Measurements from ENCODE around the gene IVD. TPM values are rescaled to one million over a fixed set of nuclear protein-coding genes. Genes with fewer than 3 reads are reported as not detected.

The IVD gene
- total RNA-seq, 1 donor from 2014 or later, result 86.6 TPM

GRCh38 chr15:40416056-40416455 is 10.5 kb downstream of the IVD start:
- TF ChIP-seq CTCF (conservative IDR thresholded peaks at IDR 0.05), result no peak
- Mint-ChIP-seq H3K36me3 (peaks cover 22% of the 10 kb centered on the region), H3K4me3 (no peak overlapping the region), H3K27ac (no peak overlapping the region), H3K4me1 (ENCODE audit: unreplicated experiment) (peaks cover 3% of the 10 kb centered on the region), H3K27me3 (no peaks in the 10 kb centered on the region), H3K9me3 (no peaks in the 10 kb centered on the region)
- DNase-seq (ENCODE audit: extremely low spot score, unreplicated experiment), result no peak

GRCh38 chr15:40418126-40418525 is 12.5 kb downstream of the IVD start:
- no peak for TF ChIP-seq CTCF (conservative IDR thresholded peaks at IDR 0.05)
- H3K27ac Mint-ChIP-seq, result no peak overlapping the region
- no peak overlapping the region for H3K4me3 Mint-ChIP-seq
- H3K36me3 Mint-ChIP-seq, result peaks cover 15% of the 10 kb centered on the region
- H3K4me1 Mint-ChIP-seq (ENCODE audit: unreplicated experiment), result peaks cover 9% of the 10 kb centered on the region
- no peak for DNase-seq (ENCODE audit: extremely low spot score, unreplicated experiment)
- H3K9me3 Mint-ChIP-seq, result no peaks in the 10 kb centered on the region
- H3K27me3 Mint-ChIP-seq, result no peaks in the 10 kb centered on the region

GRCh38 chr15:40420071-40420713 is 14.6 kb downstream of the IVD start:
- no peak overlapping the region for H3K27ac Mint-ChIP-seq
- no peaks in the 10 kb centered on the region for H3K27me3 Mint-ChIP-seq
- H3K9me3 Mint-ChIP-seq, result no peaks in the 10 kb centered on the region
- no peak overlapping the region for H3K4me3 Mint-ChIP-seq
- DNase-seq (ENCODE audit: extremely low spot score, unreplicated experiment), result no peak
- H3K4me1 Mint-ChIP-seq (ENCODE audit: unreplicated experiment), result peaks cover 9% of the 10 kb centered on the region
- TF ChIP-seq CTCF (conservative IDR thresholded peaks at IDR 0.05), result no peak
- peaks cover 11% of the 10 kb centered on the region for H3K36me3 Mint-ChIP-seq

- H3K27ac Mint-ChIP-seq, result no peak overlapping the region
- H3K4me3 Mint-ChIP-seq, result no peak overlapping the region
- H3K9me3 Mint-ChIP-seq, result no peaks in the 10 kb centered on the region
- no peak for DNase-seq (ENCODE audit: extremely low spot score, unreplicated experiment)
- H3K27me3 Mint-ChIP-seq, result no peaks in the 10 kb centered on the region
- no peak for TF ChIP-seq CTCF (conservative IDR thresholded peaks at IDR 0.05)
- peaks cover 8% of the 10 kb centered on the region for H3K36me3 Mint-ChIP-seq
- H3K4me1 Mint-ChIP-seq (ENCODE audit: unreplicated experiment), result peaks cover 9% of the 10 kb centered on the region
Observed at GRCh38 chr15:40420793-40421192, 15.2 kb downstream of the IVD start.

- Mint-ChIP-seq H3K9me3 (no peaks in the 10 kb centered on the region), H3K36me3 (peaks cover 8% of the 10 kb centered on the region), H3K4me1 (ENCODE audit: unreplicated experiment) (peaks cover 9% of the 10 kb centered on the region), H3K27ac (no peak overlapping the region), H3K27me3 (no peaks in the 10 kb centered on the region), H3K4me3 (no peak overlapping the region)
- no peak for DNase-seq (ENCODE audit: extremely low spot score, unreplicated experiment)
- TF ChIP-seq CTCF (conservative IDR thresholded peaks at IDR 0.05), result peak; percentile 88
Observed at GRCh38 chr15:40421246-40422157, 15.9 kb downstream of the IVD start.
